Hepatocyte (in vitro differentiated cells): ENCODE measurements around the gene HPCAL4.

ENCODE experiments used
- CTCF ChIP-seq: fragments of 200-600 bp; sonication (generic); IDR thresholded peaks from 2 replicates; pipeline ENCODE4 v1.5.1; 2016; ENCODE audit warnings: antibody characterized with exemption, mild to moderate bottlenecking; ENCODE audit not compliant: poor library complexity
- EZH2 ChIP-seq: fragments of 200-600 bp; sonication (generic); IDR thresholded peaks from 2 replicates; pipeline ENCODE4 v1.6.1; 2016; ENCODE audit warnings: antibody characterized with exemption, mild to moderate bottlenecking, borderline replicate concordance
- EZH2phosphoT487 ChIP-seq: fragments of 200-600 bp; sonication (generic); IDR thresholded peaks from one replicate; pipeline ENCODE4 v1.6.1; 2018; ENCODE audit warnings: antibody characterized with exemption, mild to moderate bottlenecking, low read depth, moderate library complexity; ENCODE audit not compliant: unreplicated experiment, severe bottlenecking

- no peak for TF ChIP-seq CTCF
- TF ChIP-seq EZH2 = no peak
- TF ChIP-seq EZH2phosphoT487 = no peak
Observed at GRCh38 chr1:39733161-39733560, 41.9 kb upstream of the HPCAL4 start.
